ENCODE data around the gene TPRA1. TPM values are rescaled to one million over a fixed set of nuclear protein-coding genes. Genes with fewer than 3 reads are reported as not detected.

TPRA1 gene
- 10 to 100 TPM; 23.1 to 32.5 TPM for total RNA-seq

DNA sequence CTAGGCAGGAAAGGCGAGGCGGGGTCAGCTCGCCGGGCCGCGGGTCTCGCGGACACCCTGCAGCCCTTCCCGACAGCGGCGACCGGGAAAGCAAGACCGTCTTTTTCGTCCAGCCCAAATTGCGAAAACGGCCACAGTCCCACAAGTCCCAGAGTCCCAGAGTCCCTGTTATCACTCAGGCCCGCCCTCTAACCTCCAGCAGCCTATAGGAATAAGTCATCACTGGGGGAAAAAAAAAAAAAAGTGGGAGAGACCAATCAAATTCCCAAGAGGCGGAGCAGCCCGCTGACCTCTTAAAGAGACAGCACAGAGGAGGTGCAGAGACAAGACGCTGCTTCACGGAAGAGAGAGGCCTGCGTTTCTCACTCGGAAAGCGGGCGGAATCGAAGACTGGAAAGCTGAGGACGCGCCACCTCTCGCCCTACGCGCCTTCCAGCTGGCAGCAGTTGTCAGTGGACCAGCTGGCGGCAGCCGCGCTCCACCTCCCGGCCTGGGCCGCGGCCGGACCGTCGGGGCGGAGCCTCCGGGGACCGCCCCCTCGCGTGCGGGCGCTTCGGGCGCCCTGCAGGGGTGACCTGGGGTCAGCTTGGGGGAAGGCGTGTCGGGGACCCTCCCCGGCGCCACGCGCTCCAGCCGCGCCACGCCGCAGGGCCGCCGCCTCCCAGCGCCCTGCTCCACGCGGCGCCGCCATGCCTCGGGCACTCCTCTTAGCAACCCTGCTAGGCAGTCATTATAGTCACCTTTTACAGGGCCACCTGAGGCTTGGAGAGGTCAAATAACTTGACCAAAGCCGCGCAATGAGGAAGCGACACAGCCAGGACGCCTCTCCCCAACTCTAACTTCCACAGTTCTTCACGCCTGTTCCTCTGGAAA, at the start of gene TPRA1:
Gene TPRA1 (minus strand): TSS at position 141 of the 873 bp plus-strand sequence. CDS start 10,587 bp downstream, outside the sequence.
- peaks cover 9% of the 10 kb centered on the region for H3K4me1 Mint-ChIP-seq
- peak; percentile 91 for ATAC-seq (replicated peaks)
- H3K36me3 Mint-ChIP-seq (ENCODE audit: low read depth): no peaks in the 10 kb centered on the region
- H3K9me3 Mint-ChIP-seq: no peaks in the 10 kb centered on the region
- H3K27ac Mint-ChIP-seq: peak within 1 kb of the TSS; percentile 86
- H3K4me3 Mint-ChIP-seq: peak within 1 kb of the TSS; percentile 95
- H3K27me3 Mint-ChIP-seq: no peaks in the 10 kb centered on the region

GRCh38 chr3:127640042-127640355, 49.5 kb upstream of the TPRA1 start:
- H3K4me1 Mint-ChIP-seq: peaks cover 9% of the 10 kb centered on the region
- no peaks in the 10 kb centered on the region for H3K36me3 Mint-ChIP-seq (ENCODE audit: low read depth)
- no peak overlapping the region for H3K27ac Mint-ChIP-seq
- H3K9me3 Mint-ChIP-seq: no peaks in the 10 kb centered on the region
- ATAC-seq (replicated peaks): no peak
- H3K27me3 Mint-ChIP-seq: peaks cover 3% of the 10 kb centered on the region
- H3K4me3 Mint-ChIP-seq: no peak overlapping the region

DNA sequence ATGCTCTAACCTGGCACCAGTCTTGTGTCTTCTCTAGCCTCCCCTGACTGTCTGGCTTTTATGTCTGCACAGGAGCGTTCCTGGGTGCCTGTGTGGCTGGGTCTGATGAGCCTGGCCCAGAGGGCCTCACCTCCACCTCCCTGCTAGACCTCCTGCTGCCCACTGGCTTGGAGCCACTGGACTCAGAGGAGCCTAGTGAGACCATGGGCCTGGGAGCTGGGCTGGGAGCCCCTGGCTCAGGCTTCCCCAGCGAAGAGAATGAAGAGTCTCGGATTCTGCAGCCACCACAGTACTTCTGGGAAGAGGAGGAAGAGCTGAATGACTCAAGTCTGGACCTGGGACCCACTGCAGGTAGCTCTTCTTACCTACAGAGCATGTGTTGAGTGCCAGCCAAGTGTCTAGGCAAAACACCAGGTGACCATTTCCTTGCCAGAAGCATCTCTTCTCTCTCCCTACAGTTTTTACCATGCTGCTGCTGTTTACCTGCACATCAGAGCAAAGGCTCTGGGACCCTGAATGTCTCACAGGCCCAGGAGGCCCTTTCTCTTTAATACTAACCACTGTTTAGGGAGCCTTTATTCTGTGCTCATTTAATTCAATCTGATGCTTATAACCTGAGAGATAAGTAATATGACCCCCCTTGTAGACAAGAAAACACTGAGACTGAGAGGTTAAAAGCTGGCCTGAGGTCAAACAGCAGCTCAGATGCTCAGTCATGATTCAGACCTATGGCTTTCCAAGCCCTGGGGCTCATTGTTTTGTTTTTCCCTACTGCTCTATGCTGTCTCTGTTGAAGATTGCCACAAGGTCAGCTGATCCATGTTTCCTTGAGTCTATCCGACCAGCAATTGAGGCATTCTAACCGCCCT, 48.9 kb upstream of the TPRA1 start:
- no peak overlapping the region for H3K27ac Mint-ChIP-seq
- no peak overlapping the region for H3K4me3 Mint-ChIP-seq
- no peaks in the 10 kb centered on the region for H3K9me3 Mint-ChIP-seq
- H3K36me3 Mint-ChIP-seq (ENCODE audit: low read depth): no peaks in the 10 kb centered on the region
- peaks cover 6% of the 10 kb centered on the region for H3K27me3 Mint-ChIP-seq
- peaks cover 9% of the 10 kb centered on the region for H3K4me1 Mint-ChIP-seq
- no peak for ATAC-seq (replicated peaks)

- H3K27ac Mint-ChIP-seq: peak overlapping the region; percentile 47
- no peaks in the 10 kb centered on the region for H3K36me3 Mint-ChIP-seq (ENCODE audit: low read depth)
- no peaks in the 10 kb centered on the region for H3K9me3 Mint-ChIP-seq
- peaks cover 9% of the 10 kb centered on the region for H3K4me1 Mint-ChIP-seq
- ATAC-seq (replicated peaks): no peak
- peaks cover 6% of the 10 kb centered on the region for H3K27me3 Mint-ChIP-seq
- H3K4me3 Mint-ChIP-seq: no peak overlapping the region
These were observed 47.4 kb upstream of the TPRA1 start for GRCh38 chr3:127637971-127638370.

DNA sequence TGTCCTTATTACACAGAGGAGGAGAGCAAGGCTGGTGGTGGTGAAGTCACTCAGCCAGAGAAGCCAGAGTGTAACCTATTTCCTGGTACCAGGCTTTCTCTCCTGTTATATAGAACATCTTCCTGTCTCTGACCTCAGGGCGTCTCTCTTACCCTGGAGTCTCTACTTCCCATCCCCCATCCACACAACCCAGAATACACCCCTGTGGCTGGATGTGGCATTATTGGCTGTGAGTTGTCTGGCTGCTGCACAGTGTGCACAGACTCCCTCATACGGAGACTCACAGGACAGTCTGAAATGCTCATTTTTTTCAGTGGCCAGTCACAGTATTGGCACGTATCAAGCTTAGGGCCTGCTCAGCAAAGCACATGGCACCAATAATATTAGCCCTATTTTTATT, 47.0 kb upstream of the TPRA1 start:
- Mint-ChIP-seq H3K4me1 (peaks cover 9% of the 10 kb centered on the region), H3K27ac (peak overlapping the region; percentile 47), H3K4me3 (no peak overlapping the region), H3K36me3 (ENCODE audit: low read depth) (no peaks in the 10 kb centered on the region), H3K27me3 (peaks cover 6% of the 10 kb centered on the region), H3K9me3 (no peaks in the 10 kb centered on the region)
- peak; percentile 89 for ATAC-seq (replicated peaks)

DNA sequence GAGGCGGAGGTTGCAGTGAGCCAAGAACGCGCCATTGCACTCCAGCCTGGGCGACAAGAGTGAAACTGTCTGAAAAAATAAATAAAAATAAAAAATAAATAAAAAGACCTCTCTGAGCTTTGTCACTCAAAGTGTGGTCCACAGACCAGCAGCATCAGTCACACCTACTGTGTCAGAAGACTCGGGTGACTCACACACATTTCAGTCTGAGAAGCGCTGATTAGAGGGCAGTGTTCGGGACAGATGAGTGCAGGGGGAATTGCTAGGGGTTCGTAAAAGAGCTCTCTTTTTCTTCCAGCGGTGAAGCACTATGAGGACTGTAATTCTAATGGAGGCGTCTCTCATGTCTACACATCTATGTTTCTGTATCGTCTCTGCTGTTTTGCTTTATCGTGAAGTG, 44.1 kb upstream of the TPRA1 start:
- Mint-ChIP-seq H3K4me1 (peaks cover 16% of the 10 kb centered on the region), H3K27me3 (peaks cover 13% of the 10 kb centered on the region), H3K4me3 (no peak overlapping the region), H3K9me3 (no peaks in the 10 kb centered on the region), H3K27ac (no peak overlapping the region), H3K36me3 (ENCODE audit: low read depth) (peaks cover 6% of the 10 kb centered on the region)
- ATAC-seq (replicated peaks): no peak

- Mint-ChIP-seq H3K27ac (no peak overlapping the region), H3K9me3 (no peaks in the 10 kb centered on the region), H3K4me3 (no peak overlapping the region), H3K4me1 (peaks cover 10% of the 10 kb centered on the region), H3K36me3 (ENCODE audit: low read depth) (peaks cover 7% of the 10 kb centered on the region), H3K27me3 (peaks cover 20% of the 10 kb centered on the region)
- ATAC-seq (replicated peaks): no peak
These were observed 41.7 kb upstream of the TPRA1 start for GRCh38 chr3:127632035-127632820.

DNA sequence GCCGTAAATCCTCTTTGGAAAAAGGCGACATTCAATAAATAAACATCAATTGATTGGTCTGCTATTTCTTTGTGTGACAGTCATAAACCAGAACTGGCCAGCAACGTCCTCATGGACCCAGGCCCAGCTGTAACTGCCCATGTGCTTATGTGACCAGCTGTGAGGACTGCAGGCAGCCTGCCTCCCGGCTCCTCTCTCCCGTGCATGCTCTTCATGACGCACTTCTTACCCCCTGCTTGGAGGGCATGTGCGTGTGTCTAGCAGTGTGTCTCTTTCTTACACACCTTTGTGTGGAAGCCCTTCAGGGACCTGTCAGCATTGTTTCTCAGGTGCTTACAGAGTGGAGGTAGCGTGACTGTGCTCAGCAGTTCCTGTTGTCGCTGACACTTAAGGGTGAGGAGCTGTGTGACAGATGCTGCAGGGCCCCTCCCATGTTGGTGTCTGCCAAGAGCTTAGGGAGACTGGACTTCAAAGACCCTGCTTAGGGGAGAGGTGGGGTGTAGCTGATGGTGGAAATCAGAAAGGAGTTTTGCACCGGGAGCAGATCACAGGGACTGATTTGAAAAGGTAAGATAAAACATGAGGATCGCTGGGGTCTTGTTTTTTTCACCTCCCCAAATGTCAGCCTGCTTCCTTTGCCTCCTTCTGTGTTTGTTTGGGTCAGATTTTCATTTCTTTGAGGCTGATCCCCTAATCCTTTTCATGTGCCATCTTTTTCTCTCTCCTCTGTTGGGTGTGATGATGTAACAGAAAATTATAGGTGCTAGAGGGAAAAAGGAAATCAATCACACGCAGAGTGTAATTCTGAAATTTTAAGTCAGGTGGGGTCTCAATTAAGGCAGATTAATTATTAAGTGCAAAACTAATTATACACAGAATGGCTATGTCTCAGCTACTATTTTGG, 40.5 kb upstream of the TPRA1 start:
- Mint-ChIP-seq H3K27ac (no peak overlapping the region), H3K9me3 (no peaks in the 10 kb centered on the region), H3K4me3 (no peak overlapping the region), H3K36me3 (ENCODE audit: low read depth) (peaks cover 7% of the 10 kb centered on the region), H3K27me3 (peaks cover 20% of the 10 kb centered on the region), H3K4me1 (peaks cover 11% of the 10 kb centered on the region)
- no peak for ATAC-seq (replicated peaks)

GRCh38 chr3:127629467-127630403, 39.2 kb upstream of the TPRA1 start:
- peak overlapping the region; percentile 88 for H3K4me3 Mint-ChIP-seq
- H3K9me3 Mint-ChIP-seq: no peaks in the 10 kb centered on the region
- H3K27me3 Mint-ChIP-seq: peaks cover 14% of the 10 kb centered on the region
- peaks cover 7% of the 10 kb centered on the region for H3K36me3 Mint-ChIP-seq (ENCODE audit: low read depth)
- peak overlapping the region; percentile 61 for H3K27ac Mint-ChIP-seq
- peaks cover 15% of the 10 kb centered on the region for H3K4me1 Mint-ChIP-seq
- ATAC-seq (replicated peaks): peak; percentile 57

DNA sequence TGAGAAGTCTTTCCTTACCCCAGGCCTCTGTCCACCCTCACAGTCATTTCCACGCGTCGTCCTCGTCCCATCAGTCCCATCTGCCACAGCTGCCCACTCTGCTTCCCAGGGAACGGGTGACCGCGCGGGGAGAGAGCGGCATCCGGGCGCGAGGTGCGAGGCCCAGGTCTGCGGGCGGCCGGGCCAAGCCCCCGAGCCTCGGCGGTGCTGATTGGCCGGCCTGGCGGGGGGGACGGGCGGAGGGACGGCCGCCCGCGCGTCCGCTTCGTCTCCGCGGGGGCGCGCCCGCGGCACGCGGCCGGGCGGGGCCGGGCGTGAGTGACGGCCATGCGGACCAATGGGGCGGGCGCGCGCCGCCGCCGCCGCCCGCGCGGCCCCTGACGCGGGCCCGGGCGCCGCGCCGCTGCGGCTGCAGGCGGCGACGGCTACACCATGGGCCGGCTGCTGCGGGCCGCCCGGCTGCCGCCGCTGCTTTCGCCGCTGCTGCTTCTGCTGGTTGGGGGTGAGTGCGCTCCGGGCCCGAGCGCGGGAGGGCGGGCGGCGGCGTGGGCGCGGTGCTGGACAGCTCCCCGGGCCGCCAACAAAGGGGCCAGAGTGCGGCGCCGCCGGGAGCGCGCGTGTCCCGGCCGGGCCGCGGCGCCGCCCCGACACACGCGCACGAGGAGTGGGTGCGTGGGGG, 38.4 kb upstream of the TPRA1 start, which contains the start of gene PODXL2:
Gene PODXL2 (plus strand): TSS at position 398 of the 679 bp plus-strand sequence. CDS start 35 bp downstream, at position 433.
- peak; percentile 28 for ATAC-seq (replicated peaks)
- Mint-ChIP-seq H3K4me1 (peaks cover 15% of the 10 kb centered on the region), H3K27me3 (peaks cover 14% of the 10 kb centered on the region), H3K9me3 (no peaks in the 10 kb centered on the region), H3K36me3 (ENCODE audit: low read depth) (peaks cover 7% of the 10 kb centered on the region), H3K4me3 (peak within 1 kb of the TSS; percentile 88), H3K27ac (peak within 1 kb of the TSS; percentile 61)

DNA sequence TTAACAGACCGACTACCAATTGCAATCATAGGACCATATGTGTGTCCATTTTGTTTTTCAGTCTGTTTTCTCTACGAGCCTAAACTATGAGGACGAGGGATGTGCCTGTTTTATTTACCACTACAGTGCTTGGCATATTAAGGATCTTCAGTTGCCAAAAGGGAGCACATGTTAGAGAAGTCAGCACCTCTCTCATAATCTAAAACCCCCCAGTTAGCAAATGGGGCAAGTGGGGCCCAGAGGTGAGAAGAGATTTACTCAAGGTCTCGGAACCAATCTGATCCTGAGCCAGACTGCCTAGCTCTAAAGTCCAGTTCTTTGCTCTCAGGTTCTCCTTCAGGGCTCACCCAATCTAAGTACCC, 37.9 kb upstream of the TPRA1 start:
- peaks cover 7% of the 10 kb centered on the region for H3K36me3 Mint-ChIP-seq (ENCODE audit: low read depth)
- H3K9me3 Mint-ChIP-seq: no peaks in the 10 kb centered on the region
- ATAC-seq (replicated peaks): no peak
- peak overlapping the region; percentile 63 for H3K4me3 Mint-ChIP-seq
- peaks cover 14% of the 10 kb centered on the region for H3K27me3 Mint-ChIP-seq
- no peak overlapping the region for H3K27ac Mint-ChIP-seq
- H3K4me1 Mint-ChIP-seq: peaks cover 15% of the 10 kb centered on the region

DNA sequence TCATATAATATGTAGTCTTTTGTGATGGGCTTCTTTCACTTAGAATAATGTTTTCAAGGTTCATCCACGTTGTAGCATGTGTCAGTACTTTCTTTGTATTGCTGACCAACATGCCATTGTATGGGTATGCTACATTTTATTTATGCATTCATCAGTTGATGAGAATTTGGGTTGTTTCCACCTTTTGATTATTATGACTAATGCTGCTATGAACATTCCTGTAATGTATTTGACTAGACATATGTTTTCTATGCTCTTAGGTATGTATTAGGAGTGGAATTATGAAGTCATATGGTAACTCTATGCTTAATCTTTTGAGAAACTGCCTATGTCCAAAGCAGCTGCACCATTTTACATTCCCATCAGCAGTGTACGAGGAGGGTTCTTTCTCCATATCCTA, 35.3 kb upstream of the TPRA1 start:
- no peak overlapping the region for H3K27ac Mint-ChIP-seq
- ATAC-seq (replicated peaks): no peak
- H3K4me1 Mint-ChIP-seq: peaks cover 15% of the 10 kb centered on the region
- peaks cover 14% of the 10 kb centered on the region for H3K27me3 Mint-ChIP-seq
- H3K9me3 Mint-ChIP-seq: no peaks in the 10 kb centered on the region
- peaks cover 26% of the 10 kb centered on the region for H3K36me3 Mint-ChIP-seq (ENCODE audit: low read depth)
- H3K4me3 Mint-ChIP-seq: no peak overlapping the region
